Calu3 (cell line): Measurements from ENCODE around the gene ASB1. TPM values are rescaled to one million over a fixed set of nuclear protein-coding genes. Genes with fewer than 3 reads are reported as not detected.

Experiments
- BruUV-seq: library from RNA; stranded (reverse); fragments of 400-500 nt; replicated peaks from 2 replicates; lab custom pipeline; 2021; lab: Mats Ljungman, UMichigan
- CTCF ChIA-PET: fragments of 300-600 bp; sonication (Branson Sonifier 250); formaldehyde crosslinking; loops from one replicate; lab custom pipeline; 2022; ENCODE audit warnings: antibody characterized with exemption; lab: Charles Lee
- DNase-seq: peaks from one replicate; pipeline ENCODE4 v3.0.0; 2022
- H3K27ac Mint-ChIP-seq: one replicate; pipeline ENCODE4 v1.8.0; 2022; ENCODE audit warnings: mixed read lengths; ENCODE audit not compliant: unreplicated experiment
- H3K27me3 Mint-ChIP-seq: one replicate; pipeline ENCODE4 v1.8.0; 2022; ENCODE audit warnings: mixed read lengths; ENCODE audit not compliant: unreplicated experiment
- H3K36me3 Mint-ChIP-seq: one replicate; pipeline ENCODE4 v1.8.0; 2022; ENCODE audit warnings: mild to moderate bottlenecking, moderate library complexity, mixed read lengths; ENCODE audit not compliant: insufficient read depth, unreplicated experiment
- H3K4me1 Mint-ChIP-seq: one replicate; pipeline ENCODE4 v1.8.0; 2022; ENCODE audit warnings: mild to moderate bottlenecking, low read depth, mixed read lengths; ENCODE audit not compliant: unreplicated experiment
- H3K4me3 Mint-ChIP-seq: one replicate; pipeline ENCODE4 v1.8.0; 2022; ENCODE audit warnings: mild to moderate bottlenecking, low read depth, moderate library complexity, mixed read lengths; ENCODE audit not compliant: unreplicated experiment
- H3K9me3 Mint-ChIP-seq: one replicate; pipeline ENCODE4 v1.8.0; 2022; ENCODE audit warnings: low read depth, mixed read lengths; ENCODE audit not compliant: unreplicated experiment
- CTCF ChIP-seq: fragments of 200-600 bp; IDR thresholded peaks from one replicate; pipeline ENCODE4 v1.8.0; 2022; ENCODE audit warnings: antibody characterized with exemption; ENCODE audit not compliant: unreplicated experiment
- intact Hi-C: fragments of 100-400 bp; cut with micrococcal nuclease; formaldehyde crosslinking; loops from one replicate; pipeline ENCODE4 v1.10.0; 2022; ENCODE audit not compliant: unreplicated experiment
- total RNA-seq: library from RNA; stranded (reverse); gene quantifications from 2 replicates; pipeline ENCODE4 v1.2.3, GENCODE V29; 2022

Gene ASB1
- total RNA-seq, 1 experiment from 2014 or later: 71.6 TPM

GRCh38 chr2:238444242-238444641, 17.5 kb downstream of the ASB1 start:
- Mint-ChIP-seq H3K36me3 (peaks cover 84% of the 10 kb centered on the region), H3K9me3 (no peaks in the 10 kb centered on the region), H3K4me3 (no peak overlapping the region), H3K27me3 (no peaks in the 10 kb centered on the region), H3K27ac (peak overlapping the region; percentile 31), H3K4me1 (peaks cover 54% of the 10 kb centered on the region)
- intact Hi-C loops: no loop called here
- CTCF ChIA-PET: interaction anchor here (0.7 kb wide), 1 partner anchor 469 kb away, joined by 5 read pairs; no protein-coding TSS in a partner anchor
- TF ChIP-seq CTCF: no peak
- DNase-seq: no peak
- no TSS peak for BruUV-seq

GRCh38 chr2:238445409-238446190, 18.9 kb downstream of the ASB1 start:
- Mint-ChIP-seq H3K4me1 (peaks cover 41% of the 10 kb centered on the region), H3K4me3 (no peak overlapping the region), H3K27ac (peak overlapping the region; percentile 22), H3K36me3 (peaks cover 84% of the 10 kb centered on the region), H3K9me3 (no peaks in the 10 kb centered on the region), H3K27me3 (no peaks in the 10 kb centered on the region)
- DNase-seq: no peak
- intact Hi-C loops: no loop called here
- no peak for TF ChIP-seq CTCF
- BruUV-seq: no TSS peak
- CTCF ChIA-PET: no interaction called here

GRCh38 chr2:238446371-238446770, 19.6 kb downstream of the ASB1 start:
- TF ChIP-seq CTCF: no peak
- DNase-seq: no peak
- CTCF ChIA-PET: no interaction called here
- Mint-ChIP-seq H3K4me1 (peaks cover 33% of the 10 kb centered on the region), H3K27me3 (no peaks in the 10 kb centered on the region), H3K9me3 (no peaks in the 10 kb centered on the region), H3K4me3 (no peak overlapping the region), H3K36me3 (peaks cover 84% of the 10 kb centered on the region), H3K27ac (no peak overlapping the region)
- intact Hi-C loops: no loop called here
- no TSS peak for BruUV-seq

GRCh38 chr2:238448031-238448955, 21.6 kb downstream of the ASB1 start:
- Mint-ChIP-seq H3K36me3 (peaks cover 78% of the 10 kb centered on the region), H3K9me3 (peaks cover 3% of the 10 kb centered on the region), H3K27ac (no peak overlapping the region), H3K27me3 (no peaks in the 10 kb centered on the region), H3K4me3 (no peak overlapping the region), H3K4me1 (peaks cover 14% of the 10 kb centered on the region)
- no TSS peak for BruUV-seq
- no peak for TF ChIP-seq CTCF
- CTCF ChIA-PET: interaction anchor here (1.0 to 1.6 kb wide), 2 partner anchors 8 to 9 kb away, joined by 3 to 4 read pairs; no protein-coding TSS in a partner anchor
- DNase-seq: no peak
- intact Hi-C loops: no loop called here
